ENCODE measurements around the gene TM2D1.

GRCh38 chr1:61645476-61645875, 79.5 kb downstream of the TM2D1 start:
- TF ChIP-seq POLR2AphosphoS5 (IDR thresholded peaks at IDR 0.05; ENCODE audit: low read depth, low read length) (no peak), TAF1 (IDR thresholded peaks at IDR 0.05; ENCODE audit: borderline replicate concordance, insufficient read depth, low read length) (no peak), SIN3A (IDR thresholded peaks at IDR 0.05; ENCODE audit: borderline replicate concordance, insufficient read depth, low read length) (no peak), FOXP2 (optimal IDR thresholded peaks at IDR 0.05; ENCODE audit: borderline replicate concordance, extremely low read depth, extremely low read length, insufficient read depth) (no peak)
- TF ChIP-seq, protein P1, sequence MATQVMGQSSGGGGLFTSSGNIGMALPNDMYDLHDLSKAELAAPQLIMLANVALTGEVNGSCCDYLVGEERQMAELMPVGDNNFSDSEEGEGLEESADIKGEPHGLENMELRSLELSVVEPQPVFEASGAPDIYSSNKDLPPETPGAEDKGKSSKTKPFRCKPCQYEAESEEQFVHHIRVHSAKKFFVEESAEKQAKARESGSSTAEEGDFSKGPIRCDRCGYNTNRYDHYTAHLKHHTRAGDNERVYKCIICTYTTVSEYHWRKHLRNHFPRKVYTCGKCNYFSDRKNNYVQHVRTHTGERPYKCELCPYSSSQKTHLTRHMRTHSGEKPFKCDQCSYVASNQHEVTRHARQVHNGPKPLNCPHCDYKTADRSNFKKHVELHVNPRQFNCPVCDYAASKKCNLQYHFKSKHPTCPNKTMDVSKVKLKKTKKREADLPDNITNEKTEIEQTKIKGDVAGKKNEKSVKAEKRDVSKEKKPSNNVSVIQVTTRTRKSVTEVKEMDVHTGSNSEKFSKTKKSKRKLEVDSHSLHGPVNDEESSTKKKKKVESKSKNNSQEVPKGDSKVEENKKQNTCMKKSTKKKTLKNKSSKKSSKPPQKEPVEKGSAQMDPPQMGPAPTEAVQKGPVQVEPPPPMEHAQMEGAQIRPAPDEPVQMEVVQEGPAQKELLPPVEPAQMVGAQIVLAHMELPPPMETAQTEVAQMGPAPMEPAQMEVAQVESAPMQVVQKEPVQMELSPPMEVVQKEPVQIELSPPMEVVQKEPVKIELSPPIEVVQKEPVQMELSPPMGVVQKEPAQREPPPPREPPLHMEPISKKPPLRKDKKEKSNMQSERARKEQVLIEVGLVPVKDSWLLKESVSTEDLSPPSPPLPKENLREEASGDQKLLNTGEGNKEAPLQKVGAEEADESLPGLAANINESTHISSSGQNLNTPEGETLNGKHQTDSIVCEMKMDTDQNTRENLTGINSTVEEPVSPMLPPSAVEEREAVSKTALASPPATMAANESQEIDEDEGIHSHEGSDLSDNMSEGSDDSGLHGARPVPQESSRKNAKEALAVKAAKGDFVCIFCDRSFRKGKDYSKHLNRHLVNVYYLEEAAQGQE (IDR thresholded peaks at IDR 0.05; ENCODE audit: insufficient read depth in 1 of 2, low read depth in 2 of 2, low read length in 2 of 2) = no peak
